Testis (tissue), 3 donors: Measurements from ENCODE around the gene OLFM1. TPM values are rescaled to one million over a fixed set of nuclear protein-coding genes. Genes with fewer than 3 reads are reported as not detected.

Experiments
- DNase-seq: peaks from one replicate; pipeline ENCODE4 v3.0.0-alpha.2; 2019
- H3K27ac ChIP-seq, 2 donors: fragments of 200-600 bp; sonication (generic); one replicate each; pipeline ENCODE4 v1.5.1; 2019
- H3K27me3 ChIP-seq: fragments of 200-600 bp; sonication (generic); one replicate; pipeline ENCODE4 v1.5.1; 2019
- H3K36me3 ChIP-seq: fragments of 200-600 bp; sonication (generic); one replicate; pipeline ENCODE4 v1.5.1; 2017; ENCODE audit warnings: low read depth; ENCODE audit errors: missing control alignments
- H3K4me1 ChIP-seq: fragments of 200-600 bp; sonication (generic); one replicate; pipeline ENCODE4 v1.5.1; 2019
- H3K4me3 ChIP-seq, 2 donors: fragments of 200-600 bp; sonication (generic); one replicate each; pipeline ENCODE4 v1.5.1; 2017 to 2019
- H3K9me3 ChIP-seq: fragments of 200-600 bp; sonication (generic); one replicate; pipeline ENCODE4 v1.5.1; 2017
- CTCF ChIP-seq, 3 experiments: fragments of 450-650 bp in 2 of 3; fragments of 200-600 bp in 1 of 3; sonication (generic) in 1 of 3; IDR thresholded peaks; one replicate each; pipeline ENCODE4 v1.5.1; 2016 to 2019; ENCODE audit warnings: antibody characterized with exemption in 3 of 3, mild to moderate bottlenecking in 2 of 3, moderate library complexity in 1 of 3
- POLR2A ChIP-seq: fragments of 450-650 bp; IDR thresholded peaks from one replicate; pipeline ENCODE4 v1.6.1; 2017; ENCODE audit warnings: antibody characterized with exemption, mild to moderate bottlenecking, moderate library complexity
- WGBS, 2 donors: methylation state at CpG; one replicate each; pipeline ENCODE4 v1.1.5; 2018; 5-methylcytosine and 5-hydroxymethylcytosine counted together
- intact Hi-C: fragments of 100-400 bp; cut with DNase I; formaldehyde crosslinking; loops from one replicate; pipeline ENCODE4 v1.15.1; 2023; ENCODE audit warnings: low total_unique reads
- polyA plus RNA-seq: library from polyadenylated mRNA; stranded (reverse); fragments of 350-450 nt; fragmentation: Illumina TruSeq; extraction: RNeasy Lipid Tissue Mini Kit (QIAGEN cat#74804); gene quantifications from one replicate; pipeline ENCODE4 v1.2.3, GENCODE V29; 2014; ENCODE audit warnings: low read depth, low replicate concordance; ENCODE audit not compliant: insufficient read depth
- total RNA-seq, 2 donors: library from RNA; depleted of rRNA; stranded (reverse); fragments of >200 nt; gene quantifications; one replicate each; pipeline ENCODE4 v1.2.3, GENCODE V29; 2016

The OLFM1 gene
- total and polyA plus RNA-seq, 3 donors from 2014 or later: 13.9 to 24.4 (median 16.0) TPM

- no peaks in the 10 kb centered on the region for H3K27me3 ChIP-seq
- H3K27ac ChIP-seq: no peak overlapping the region
- intact Hi-C loops: no loop called here
- WGBS, 2 donors: 77 to 80% methylated on average over 10 of the region's 10 CpGs
- no peak overlapping the region for H3K4me3 ChIP-seq
- DNase-seq: no peak
- TF ChIP-seq CTCF (IDR thresholded peaks at IDR 0.05): no peak
- TF ChIP-seq POLR2A: no peak
- H3K9me3 ChIP-seq: no peaks in the 10 kb centered on the region
- no peaks in the 10 kb centered on the region for H3K4me1 ChIP-seq
- no peaks in the 10 kb centered on the region for H3K36me3 ChIP-seq
These were observed 12.8 kb downstream of the OLFM1 start for GRCh38 chr9:135100241-135100681.

GRCh38 chr9:135100725-135101410, 13.4 kb downstream of the OLFM1 start:
- H3K36me3 ChIP-seq: no peaks in the 10 kb centered on the region
- intact Hi-C loops: no loop called here

GRCh38 chr9:135101486-135101885, 14.0 kb downstream of the OLFM1 start:
- TF ChIP-seq POLR2A: no peak
- WGBS, 2 donors: 94 to 95% methylated on average over 11 of the region's 11 CpGs
- Histone ChIP-seq H3K4me3 (no peak overlapping the region), H3K4me1 (no peaks in the 10 kb centered on the region), H3K27me3 (no peaks in the 10 kb centered on the region), H3K9me3 (no peaks in the 10 kb centered on the region), H3K36me3 (no peaks in the 10 kb centered on the region), H3K27ac (no peak overlapping the region)
- intact Hi-C loops: no loop called here
- no peak for DNase-seq

More at GRCh38 chr9:135100725-135101410, 13.4 kb downstream of the OLFM1 start:
- H3K4me3 ChIP-seq: no peak overlapping the region
- no peaks in the 10 kb centered on the region for H3K4me1 ChIP-seq
- H3K9me3 ChIP-seq: no peaks in the 10 kb centered on the region
- no peaks in the 10 kb centered on the region for H3K27me3 ChIP-seq
- no peak overlapping the region for H3K27ac ChIP-seq
- WGBS, 2 donors: 84 to 89% methylated on average over 8 to 10 of the region's 10 CpGs
- no peak for DNase-seq
- no peak for TF ChIP-seq POLR2A
- TF ChIP-seq CTCF (IDR thresholded peaks at IDR 0.05): no peak

- H3K9me3 ChIP-seq: no peaks in the 10 kb centered on the region
- H3K27me3 ChIP-seq: no peaks in the 10 kb centered on the region
- intact Hi-C loops: no loop called here
- no peaks in the 10 kb centered on the region for H3K36me3 ChIP-seq
- no peak for DNase-seq
- no peak overlapping the region for H3K27ac ChIP-seq
- 95% methylated on average over 8 of the region's 8 CpGs; no CpG with 5 or more reads in 1 of the 2 donors for WGBS, 2 donors
- no peak overlapping the region for H3K4me3 ChIP-seq
- no peaks in the 10 kb centered on the region for H3K4me1 ChIP-seq
- TF ChIP-seq POLR2A (no peak), CTCF (IDR thresholded peaks at IDR 0.05) (no peak)
These were observed 14.5 kb downstream of the OLFM1 start for GRCh38 chr9:135101926-135102325.

- Histone ChIP-seq H3K36me3 (no peaks in the 10 kb centered on the region), H3K4me1 (no peaks in the 10 kb centered on the region), H3K27ac (no peak overlapping the region), H3K9me3 (no peaks in the 10 kb centered on the region), H3K4me3 (no peak overlapping the region), H3K27me3 (no peaks in the 10 kb centered on the region)
- WGBS, 2 donors: 91 to 93% methylated on average over 11 to 12 of the region's 12 CpGs
- DNase-seq: no peak
- intact Hi-C loops: no loop called here
- TF ChIP-seq POLR2A (no peak), CTCF (IDR thresholded peaks at IDR 0.05) (no peak)
These were observed 14.9 kb downstream of the OLFM1 start for GRCh38 chr9:135102331-135102730.
